HL-60 (cell line): ENCODE measurements around the gene ACACB.

ENCODE experiments used
- GABPA ChIP-seq: IDR thresholded peaks from 2 replicates; pipeline ENCODE4 v1.6.1; 2012; ENCODE audit warnings: low read depth
- POLR2AphosphoS5 ChIP-seq: IDR thresholded peaks from 2 replicates; pipeline ENCODE4 v1.6.1; 2012; ENCODE audit warnings: low read depth
- SPI1 ChIP-seq: IDR thresholded peaks from 2 replicates; pipeline ENCODE4 v1.6.1; 2012; ENCODE audit warnings: low read depth, mild to moderate bottlenecking, borderline replicate concordance
- TF ChIP-seq, protein P1 (sequence below): IDR thresholded peaks from one replicate; pipeline ENCODE4 v1.5.1; 2011; ENCODE audit warnings: low read length, control low read depth, inconsistent platforms; ENCODE audit not compliant: insufficient read depth
- TF ChIP-seq, protein P2 (sequence below): IDR thresholded peaks from 2 replicates; pipeline ENCODE4 v1.6.1; 2012; ENCODE audit warnings: low read depth; ENCODE audit not compliant: insufficient replicate concordance

DNA sequence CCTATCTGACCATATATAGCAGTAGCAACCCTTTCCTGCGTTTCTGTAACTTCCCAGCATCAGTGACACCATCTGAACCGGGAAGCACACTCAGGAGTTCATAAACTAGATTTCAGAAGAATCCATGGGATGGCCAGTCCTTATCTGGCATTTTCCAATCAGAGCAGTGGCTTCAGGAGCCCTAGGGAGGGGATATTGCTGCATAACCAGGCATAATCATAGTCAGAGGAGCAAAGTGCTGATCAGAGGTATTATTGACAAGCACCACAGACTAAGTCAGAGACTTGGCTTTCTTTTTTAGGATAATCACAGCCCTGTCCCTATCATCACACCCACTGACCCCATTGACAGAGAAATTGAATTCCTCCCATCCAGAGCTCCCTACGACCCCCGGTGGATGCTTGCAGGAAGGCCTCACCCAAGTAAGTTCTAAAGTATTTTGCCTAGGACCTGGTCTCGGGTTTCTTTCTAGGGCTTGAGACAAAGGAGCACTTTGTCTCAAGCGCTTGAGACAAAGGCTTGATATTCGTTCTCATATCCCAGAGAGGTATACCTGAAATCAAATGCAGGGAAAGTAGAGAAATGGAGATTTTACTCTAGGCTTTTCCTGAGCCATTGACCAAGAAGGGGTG, 137.6 kb downstream of the ACACB start:
- TF ChIP-seq, protein P1, sequence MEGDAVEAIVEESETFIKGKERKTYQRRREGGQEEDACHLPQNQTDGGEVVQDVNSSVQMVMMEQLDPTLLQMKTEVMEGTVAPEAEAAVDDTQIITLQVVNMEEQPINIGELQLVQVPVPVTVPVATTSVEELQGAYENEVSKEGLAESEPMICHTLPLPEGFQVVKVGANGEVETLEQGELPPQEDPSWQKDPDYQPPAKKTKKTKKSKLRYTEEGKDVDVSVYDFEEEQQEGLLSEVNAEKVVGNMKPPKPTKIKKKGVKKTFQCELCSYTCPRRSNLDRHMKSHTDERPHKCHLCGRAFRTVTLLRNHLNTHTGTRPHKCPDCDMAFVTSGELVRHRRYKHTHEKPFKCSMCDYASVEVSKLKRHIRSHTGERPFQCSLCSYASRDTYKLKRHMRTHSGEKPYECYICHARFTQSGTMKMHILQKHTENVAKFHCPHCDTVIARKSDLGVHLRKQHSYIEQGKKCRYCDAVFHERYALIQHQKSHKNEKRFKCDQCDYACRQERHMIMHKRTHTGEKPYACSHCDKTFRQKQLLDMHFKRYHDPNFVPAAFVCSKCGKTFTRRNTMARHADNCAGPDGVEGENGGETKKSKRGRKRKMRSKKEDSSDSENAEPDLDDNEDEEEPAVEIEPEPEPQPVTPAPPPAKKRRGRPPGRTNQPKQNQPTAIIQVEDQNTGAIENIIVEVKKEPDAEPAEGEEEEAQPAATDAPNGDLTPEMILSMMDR: no peak
- TF ChIP-seq POLR2AphosphoS5 (no peak), GABPA (no peak), SPI1 (no peak)
- TF ChIP-seq, protein P2, sequence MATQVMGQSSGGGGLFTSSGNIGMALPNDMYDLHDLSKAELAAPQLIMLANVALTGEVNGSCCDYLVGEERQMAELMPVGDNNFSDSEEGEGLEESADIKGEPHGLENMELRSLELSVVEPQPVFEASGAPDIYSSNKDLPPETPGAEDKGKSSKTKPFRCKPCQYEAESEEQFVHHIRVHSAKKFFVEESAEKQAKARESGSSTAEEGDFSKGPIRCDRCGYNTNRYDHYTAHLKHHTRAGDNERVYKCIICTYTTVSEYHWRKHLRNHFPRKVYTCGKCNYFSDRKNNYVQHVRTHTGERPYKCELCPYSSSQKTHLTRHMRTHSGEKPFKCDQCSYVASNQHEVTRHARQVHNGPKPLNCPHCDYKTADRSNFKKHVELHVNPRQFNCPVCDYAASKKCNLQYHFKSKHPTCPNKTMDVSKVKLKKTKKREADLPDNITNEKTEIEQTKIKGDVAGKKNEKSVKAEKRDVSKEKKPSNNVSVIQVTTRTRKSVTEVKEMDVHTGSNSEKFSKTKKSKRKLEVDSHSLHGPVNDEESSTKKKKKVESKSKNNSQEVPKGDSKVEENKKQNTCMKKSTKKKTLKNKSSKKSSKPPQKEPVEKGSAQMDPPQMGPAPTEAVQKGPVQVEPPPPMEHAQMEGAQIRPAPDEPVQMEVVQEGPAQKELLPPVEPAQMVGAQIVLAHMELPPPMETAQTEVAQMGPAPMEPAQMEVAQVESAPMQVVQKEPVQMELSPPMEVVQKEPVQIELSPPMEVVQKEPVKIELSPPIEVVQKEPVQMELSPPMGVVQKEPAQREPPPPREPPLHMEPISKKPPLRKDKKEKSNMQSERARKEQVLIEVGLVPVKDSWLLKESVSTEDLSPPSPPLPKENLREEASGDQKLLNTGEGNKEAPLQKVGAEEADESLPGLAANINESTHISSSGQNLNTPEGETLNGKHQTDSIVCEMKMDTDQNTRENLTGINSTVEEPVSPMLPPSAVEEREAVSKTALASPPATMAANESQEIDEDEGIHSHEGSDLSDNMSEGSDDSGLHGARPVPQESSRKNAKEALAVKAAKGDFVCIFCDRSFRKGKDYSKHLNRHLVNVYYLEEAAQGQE: no peak
